ENCODE results near the gene HOXB2. TPM values are rescaled to one million over a fixed set of nuclear protein-coding genes. Genes with fewer than 3 reads are reported as not detected.

The HOXB2 gene
- polyA plus RNA-seq, 2 of the 4 experiments (the other 2 are of a cell fraction) = 0.65 to 2.6 TPM

- Histone ChIP-seq H3K4me3 (no peak overlapping the region), H3K9me3 (no peaks in the 10 kb centered on the region), H3K27ac (no peak overlapping the region), H3K4me1 (peaks cover 15% of the 10 kb centered on the region; the same call in 2 of the 3 replicates), H3K4me2 (no peak overlapping the region)
- POLR2A ChIA-PET = no interaction called here
- CTCF ChIA-PET = interaction anchor here (0.8 to 2.8 kb wide), 6 partner anchors 17 to 82 kb away, joined by 3 to 11 read pairs (median 4); no protein-coding TSS in a partner anchor
- FAIRE-seq (peak; percentile 43), DNase-seq (ENCODE audit: low read depth in 1 of 2, low spot score in 1 of 2) (no peak), ATAC-seq (no peak)
- no peak for TF ChIP-seq E2F6 (IDR thresholded peaks at IDR 0.05; ENCODE audit: borderline replicate concordance, low read depth)
- no peak for TF ChIP-seq RNF2 (IDR thresholded peaks at IDR 0.05; ENCODE audit: borderline replicate concordance, low read depth)
- no peak for TF ChIP-seq CHD4 (IDR thresholded peaks at IDR 0.05; ENCODE audit: borderline replicate concordance)
- no peak for TF ChIP-seq MAZ (IDR thresholded peaks at IDR 0.05; ENCODE audit: borderline replicate concordance, low read depth, low read length)
- TF ChIP-seq CBX2 (IDR thresholded peaks at IDR 0.05; ENCODE audit: borderline replicate concordance, low read depth) = no peak
- TF ChIP-seq PBX3 (IDR thresholded peaks at IDR 0.05) = no peak
- TF ChIP-seq HES2 (IDR thresholded peaks at IDR 0.05) = no peak
- TF ChIP-seq MAX (IDR thresholded peaks at IDR 0.05) = no peak
- TF ChIP-seq RFX5 (IDR thresholded peaks at IDR 0.05) = no peak
- no peak for TF ChIP-seq HOXB13 (CRISPR knock-in tag; IDR thresholded peaks at IDR 0.05; ENCODE audit: low read depth)
- WGBS (ENCODE audit: missing lambda C conversion rate) = 81% methylated on average over 4 of the region's 4 CpGs
Measured at GRCh38 chr17:48539177-48539576, 5.7 kb downstream of the HOXB2 start.

- peak overlapping the region; percentile 14 to 22; a peak in 3 of 6 replicates for H3K27ac ChIP-seq
- H3K4me1 ChIP-seq = peaks cover 13% of the 10 kb centered on the region; the same call in 2 of the 3 replicates
- no peak for FAIRE-seq
- no peak for DNase-seq (ENCODE audit: low read depth in 1 of 2, low spot score in 1 of 2)
- no peaks in the 10 kb centered on the region for H3K9me3 ChIP-seq
- peak in 1 of 2 experiments; percentile 56; a peak in 3 of 6 replicates for ATAC-seq
- no peak overlapping the region for H3K4me3 ChIP-seq
- 80% methylated on average over 3 of the region's 3 CpGs for WGBS (ENCODE audit: missing lambda C conversion rate)
- no peak overlapping the region; the same call in 2 of the 3 replicates for H3K4me2 ChIP-seq
- ChIA-PET POLR2A (no interaction called here), CTCF (interaction anchor here (1.0 kb wide), 1 partner anchor 27 kb away, joined by 3 read pairs; no protein-coding TSS in a partner anchor)
- TF ChIP-seq CHD2 (IDR thresholded peaks at IDR 0.05; ENCODE audit: low read length, partially characterized antibody) (no peak), HEYL (CRISPR knock-in tag; IDR thresholded peaks at IDR 0.05) (no peak), MYC (IDR thresholded peaks at IDR 0.05; ENCODE audit: borderline replicate concordance, low read length) (no peak), POLR2AphosphoS2 (conservative IDR thresholded peaks at IDR 0.05; ENCODE audit: low read length) (no peak), EHF (CRISPR knock-in tag; IDR thresholded peaks at IDR 0.05) (no peak), ZNF302 (CRISPR knock-in tag; IDR thresholded peaks at IDR 0.05) (no peak), FOSB (CRISPR knock-in tag; IDR thresholded peaks at IDR 0.05) (no peak), HOXB5 (CRISPR knock-in tag; IDR thresholded peaks at IDR 0.05) (no peak), BCL3 (IDR thresholded peaks at IDR 0.05) (no peak), ZFP36 (IDR thresholded peaks at IDR 0.05; ENCODE audit: borderline replicate concordance, partially characterized antibody) (no peak), PBX3 (IDR thresholded peaks at IDR 0.05) (no peak), NR3C1 (IDR thresholded peaks at IDR 0.05) (no peak), REST (IDR thresholded peaks at IDR 0.05) (no peak)
Measured at GRCh38 chr17:48537316-48537715, 7.6 kb downstream of the HOXB2 start.

Measured in A549 (cell line).